Subcutaneous abdominal adipose tissue (tissue), 5 donors: Measurements from ENCODE around the gene STYXL2.

Experiments used
- H3K27ac ChIP-seq: one replicate; pipeline ENCODE4 v1.7.0; 2013; ENCODE audit warnings: low read depth, mild to moderate bottlenecking, inconsistent platforms, low read length, moderate library complexity
- H3K27me3 ChIP-seq, 5 donors: one replicate each; pipeline ENCODE4 v1.7.0; 2013; ENCODE audit warnings: low read length in 5 of 5, inconsistent platforms in 1 of 5; ENCODE audit not compliant: control insufficient read depth in 5 of 5, insufficient read depth in 4 of 5
- H3K36me3 ChIP-seq, 5 donors: one replicate each; pipeline ENCODE4 v1.7.0; 2013; ENCODE audit warnings: low read length in 5 of 5; ENCODE audit not compliant: control insufficient read depth in 5 of 5, insufficient read depth in 5 of 5
- H3K4me1 ChIP-seq, 5 donors: one replicate each; pipeline ENCODE4 v1.7.0; 2013; ENCODE audit warnings: low read length in 5 of 5, mild to moderate bottlenecking in 3 of 5, moderate library complexity in 1 of 5; ENCODE audit not compliant: control insufficient read depth in 5 of 5, insufficient read depth in 5 of 5
- H3K4me3 ChIP-seq, 5 donors: one replicate each; pipeline ENCODE4 v1.7.0; 2013; ENCODE audit warnings: low read length in 5 of 5, low read depth in 1 of 5
- H3K9ac ChIP-seq, 5 donors: one replicate each; pipeline ENCODE4 v1.7.0; 2013; ENCODE audit warnings: low read length in 5 of 5, mild to moderate bottlenecking in 4 of 5, moderate library complexity in 3 of 5
- H3K9me3 ChIP-seq, 5 donors: one replicate each; pipeline ENCODE4 v1.7.0; 2013; ENCODE audit warnings: low read length in 5 of 5; ENCODE audit not compliant: control insufficient read depth in 5 of 5
- donor health status: healthy.
- donor health status: healthy.
- donor health status: healthy.
- donor health status: healthy.
- donor health status: healthy.

Gene STYXL2

DNA sequence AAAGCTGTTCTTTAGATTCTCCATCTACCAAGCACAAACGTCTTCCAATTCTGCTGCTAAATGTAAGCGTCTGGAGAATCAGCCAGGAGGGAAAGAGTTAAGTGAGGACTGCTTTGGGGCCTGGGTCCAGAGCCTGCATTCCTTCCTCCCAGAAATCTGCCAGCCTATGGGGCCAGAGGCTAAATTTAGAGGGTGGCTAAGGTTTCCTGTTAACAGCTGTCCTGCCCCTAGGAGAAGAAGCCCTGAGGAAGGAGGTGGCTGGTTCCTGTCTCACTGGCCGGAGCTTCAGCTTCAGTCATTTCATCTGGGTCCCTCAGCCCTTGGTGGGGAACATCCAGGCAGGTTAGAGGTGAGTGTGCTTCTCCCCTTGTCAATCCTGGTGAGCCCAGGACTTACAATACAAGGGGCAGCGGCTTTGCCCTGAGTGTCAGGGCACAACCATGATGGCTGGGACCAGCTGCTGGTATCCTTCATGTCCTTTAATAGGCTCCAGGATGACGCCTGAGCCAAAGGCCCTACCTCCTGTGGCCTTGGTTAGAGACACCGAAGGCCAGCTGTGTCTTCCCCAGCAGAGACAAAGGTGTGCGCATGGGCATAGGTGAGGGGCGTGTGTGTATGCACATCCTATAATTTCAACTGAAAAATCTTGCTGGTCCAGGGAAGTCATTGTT is at the start of gene STYXL2:
TSS of gene STYXL2 (plus strand) at position 230 of the 671 bp plus-strand sequence. CDS start 775 bp downstream, outside the sequence.
- Histone ChIP-seq H3K9ac (no peak within 1 kb of the TSS), H3K36me3 (no peaks in the 10 kb centered on the region), H3K4me1 (peaks cover 0 to 14% (median 0%) of the 10 kb centered on the region in 5 donors), H3K27ac (no peak within 1 kb of the TSS), H3K4me3 (peak within 1 kb of the TSS in 1 of 5 donors; percentile 21), H3K9me3 (peaks cover 0 to 7% (median 0%) of the 10 kb centered on the region in 5 donors), H3K27me3 (peaks cover 0 to 4% (median 0%) of the 10 kb centered on the region in 5 donors)

GRCh38 chr1:167051907-167052306 is 42.0 kb upstream of the STYXL2 start:
- Histone ChIP-seq H3K9me3 (no peaks in the 10 kb centered on the region), H3K4me1 (no peaks in the 10 kb centered on the region), H3K27ac (no peak overlapping the region), H3K4me3 (no peak overlapping the region), H3K9ac (no peak overlapping the region), H3K36me3 (no peaks in the 10 kb centered on the region), H3K27me3 (peaks cover 0 to 13% (median 5%) of the 10 kb centered on the region in 5 donors)

GRCh38 chr1:167052389-167052788 is 41.5 kb upstream of the STYXL2 start:
- Histone ChIP-seq H3K27ac (no peak overlapping the region), H3K4me1 (no peaks in the 10 kb centered on the region), H3K36me3 (no peaks in the 10 kb centered on the region), H3K4me3 (no peak overlapping the region), H3K9ac (no peak overlapping the region), H3K27me3 (peaks cover 0 to 13% (median 5%) of the 10 kb centered on the region in 5 donors), H3K9me3 (no peaks in the 10 kb centered on the region)

- Histone ChIP-seq H3K9ac (no peak overlapping the region), H3K9me3 (no peaks in the 10 kb centered on the region), H3K27ac (no peak overlapping the region), H3K4me1 (peaks cover 0 to 6% (median 5%) of the 10 kb centered on the region in 5 donors), H3K4me3 (no peak overlapping the region), H3K36me3 (no peaks in the 10 kb centered on the region), H3K27me3 (peaks cover 0 to 13% (median 5%) of the 10 kb centered on the region in 5 donors)
Observed at GRCh38 chr1:167054531-167054930, 39.3 kb upstream of the STYXL2 start.

- Histone ChIP-seq H3K4me3 (no peak overlapping the region), H3K36me3 (no peaks in the 10 kb centered on the region), H3K4me1 (peaks cover 0 to 6% (median 5%) of the 10 kb centered on the region in 5 donors), H3K9me3 (no peaks in the 10 kb centered on the region), H3K27ac (no peak overlapping the region), H3K27me3 (peaks cover 0 to 13% (median 5%) of the 10 kb centered on the region in 5 donors), H3K9ac (no peak overlapping the region)
Observed at GRCh38 chr1:167054946-167055630, 38.8 kb upstream of the STYXL2 start.

- Histone ChIP-seq H3K27me3 (peaks cover 0 to 16% (median 10%) of the 10 kb centered on the region in 5 donors), H3K4me1 (peaks cover 0 to 6% (median 5%) of the 10 kb centered on the region in 5 donors), H3K9me3 (no peaks in the 10 kb centered on the region), H3K4me3 (no peak overlapping the region), H3K36me3 (no peaks in the 10 kb centered on the region), H3K27ac (no peak overlapping the region), H3K9ac (peak overlapping the region in 1 of 5 donors; percentile 23)
Observed at GRCh38 chr1:167056529-167057231, 37.2 kb upstream of the STYXL2 start.

DNA sequence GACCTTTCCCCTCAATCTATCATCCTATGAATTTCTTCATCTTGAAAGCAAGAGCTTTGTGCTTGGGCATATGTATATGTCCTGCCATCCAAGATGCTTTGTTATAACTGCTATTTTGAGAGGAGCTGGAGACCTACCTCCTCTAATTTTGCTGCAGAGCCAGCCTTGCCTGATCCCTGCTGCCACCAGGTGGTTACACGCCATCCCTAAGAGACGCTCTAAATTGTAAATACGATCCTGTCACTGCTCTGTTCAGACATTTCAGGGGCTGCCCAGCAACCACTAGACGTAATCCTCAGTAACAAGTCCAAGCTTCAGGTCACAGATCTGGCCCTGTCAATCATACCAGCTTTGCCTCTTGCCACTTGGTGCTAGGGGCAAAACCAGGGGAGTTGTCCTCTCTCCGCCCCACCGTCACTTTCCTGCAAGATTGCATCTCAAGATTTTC is 36.6 kb upstream of the STYXL2 start:
- peaks cover 0 to 6% (median 5%) of the 10 kb centered on the region in 5 donors for H3K4me1 ChIP-seq
- H3K4me3 ChIP-seq: no peak overlapping the region
- H3K9me3 ChIP-seq: no peaks in the 10 kb centered on the region
- H3K27me3 ChIP-seq: peaks cover 0 to 16% (median 10%) of the 10 kb centered on the region in 5 donors
- no peak overlapping the region for H3K27ac ChIP-seq
- H3K36me3 ChIP-seq: no peaks in the 10 kb centered on the region
- H3K9ac ChIP-seq: peak overlapping the region in 1 of 5 donors; percentile 23

DNA sequence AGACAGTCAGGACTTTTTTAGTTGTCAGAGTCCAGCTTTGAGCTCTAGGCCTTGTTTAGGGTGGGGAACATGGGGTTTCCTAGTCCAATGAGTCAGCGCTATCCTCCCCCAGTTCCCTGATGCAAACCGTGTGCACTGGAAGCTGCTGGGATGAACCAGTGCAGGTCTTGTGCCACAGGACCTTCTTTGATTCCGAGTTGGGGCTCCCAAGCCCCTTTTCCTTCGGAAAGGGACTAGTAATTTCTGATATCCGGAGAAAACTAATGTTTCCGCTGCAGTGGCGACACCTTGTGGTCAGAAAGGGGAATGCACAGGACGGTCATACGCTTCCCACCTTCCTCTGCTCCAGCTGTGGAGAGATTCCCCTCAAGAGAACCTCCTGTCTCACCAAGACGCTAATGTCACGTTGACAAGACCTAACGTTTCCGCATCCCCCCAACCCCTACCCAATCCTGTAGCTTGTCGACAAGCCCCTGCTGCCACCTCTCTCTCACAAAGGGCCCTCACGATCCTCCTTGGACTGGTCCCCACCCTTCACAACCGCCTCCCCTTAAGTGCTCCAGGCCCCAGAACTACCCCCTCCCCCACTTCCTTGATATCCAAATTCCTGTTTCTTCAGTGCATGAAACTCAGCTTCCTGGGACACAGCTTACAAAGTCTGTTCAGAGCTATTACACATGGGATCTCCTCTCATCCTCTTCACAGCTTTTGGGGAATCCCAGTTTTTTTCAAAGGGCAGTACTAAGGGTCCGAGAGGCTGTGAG is 34.6 kb upstream of the STYXL2 start:
- H3K4me3 ChIP-seq: peak overlapping the region in 4 of 5 donors; percentile 2 to 36 (median 20)
- H3K4me1 ChIP-seq: peaks cover 0 to 6% (median 5%) of the 10 kb centered on the region in 5 donors
- no peaks in the 10 kb centered on the region for H3K36me3 ChIP-seq
- no peaks in the 10 kb centered on the region for H3K9me3 ChIP-seq
- H3K27ac ChIP-seq: no peak overlapping the region
- peak overlapping the region in 1 of 5 donors; percentile 35 for H3K9ac ChIP-seq
- peaks cover 0 to 16% (median 10%) of the 10 kb centered on the region in 5 donors for H3K27me3 ChIP-seq

- Histone ChIP-seq H3K4me1 (peaks cover 0 to 6% (median 5%) of the 10 kb centered on the region in 5 donors), H3K9ac (no peak overlapping the region), H3K4me3 (no peak overlapping the region), H3K27me3 (peaks cover 0 to 13% (median 10%) of the 10 kb centered on the region in 5 donors), H3K36me3 (no peaks in the 10 kb centered on the region), H3K27ac (no peak overlapping the region), H3K9me3 (no peaks in the 10 kb centered on the region)
Observed at GRCh38 chr1:167059809-167060107, 34.1 kb upstream of the STYXL2 start.
